ENCODE results near the gene WHRN. TPM values are rescaled to one million over a fixed set of nuclear protein-coding genes. Genes with fewer than 3 reads are reported as not detected.

The WHRN gene
- total RNA-seq, 4 donors from 2014 or later: 0.82 to 4.1 (median 2.3) TPM

DNA sequence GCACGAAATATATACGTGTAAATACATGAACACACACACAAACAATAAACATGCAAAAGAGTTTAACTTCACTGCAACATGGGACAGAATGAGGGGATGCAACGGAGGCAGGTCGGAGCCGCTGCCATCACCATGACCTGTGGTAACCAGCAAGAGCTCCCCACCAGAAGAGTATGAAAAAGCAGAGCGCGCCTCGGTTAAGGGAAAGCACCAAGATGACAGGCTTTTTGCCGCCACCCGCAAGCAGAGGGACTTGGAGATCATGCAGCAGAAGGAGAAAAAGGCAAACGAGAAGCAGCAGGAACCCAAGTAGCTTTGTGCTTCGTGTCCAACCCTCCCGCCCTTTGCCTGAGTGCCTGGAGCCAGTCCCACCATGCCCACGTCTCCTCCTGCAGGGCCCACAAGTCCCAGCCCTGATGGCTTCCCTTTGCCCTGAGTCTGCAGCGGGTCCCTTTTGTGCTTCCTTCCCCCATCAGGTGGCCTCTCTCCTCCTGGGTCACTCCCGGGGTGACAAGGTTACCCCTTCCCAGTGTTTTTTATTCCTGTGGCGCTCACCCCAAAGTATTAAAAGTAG is 13.8 kb downstream of the WHRN start:
- TF ChIP-seq, protein P1, sequence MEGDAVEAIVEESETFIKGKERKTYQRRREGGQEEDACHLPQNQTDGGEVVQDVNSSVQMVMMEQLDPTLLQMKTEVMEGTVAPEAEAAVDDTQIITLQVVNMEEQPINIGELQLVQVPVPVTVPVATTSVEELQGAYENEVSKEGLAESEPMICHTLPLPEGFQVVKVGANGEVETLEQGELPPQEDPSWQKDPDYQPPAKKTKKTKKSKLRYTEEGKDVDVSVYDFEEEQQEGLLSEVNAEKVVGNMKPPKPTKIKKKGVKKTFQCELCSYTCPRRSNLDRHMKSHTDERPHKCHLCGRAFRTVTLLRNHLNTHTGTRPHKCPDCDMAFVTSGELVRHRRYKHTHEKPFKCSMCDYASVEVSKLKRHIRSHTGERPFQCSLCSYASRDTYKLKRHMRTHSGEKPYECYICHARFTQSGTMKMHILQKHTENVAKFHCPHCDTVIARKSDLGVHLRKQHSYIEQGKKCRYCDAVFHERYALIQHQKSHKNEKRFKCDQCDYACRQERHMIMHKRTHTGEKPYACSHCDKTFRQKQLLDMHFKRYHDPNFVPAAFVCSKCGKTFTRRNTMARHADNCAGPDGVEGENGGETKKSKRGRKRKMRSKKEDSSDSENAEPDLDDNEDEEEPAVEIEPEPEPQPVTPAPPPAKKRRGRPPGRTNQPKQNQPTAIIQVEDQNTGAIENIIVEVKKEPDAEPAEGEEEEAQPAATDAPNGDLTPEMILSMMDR (IDR thresholded peaks at IDR 0.05; ENCODE audit: low read depth): no peak

DNA sequence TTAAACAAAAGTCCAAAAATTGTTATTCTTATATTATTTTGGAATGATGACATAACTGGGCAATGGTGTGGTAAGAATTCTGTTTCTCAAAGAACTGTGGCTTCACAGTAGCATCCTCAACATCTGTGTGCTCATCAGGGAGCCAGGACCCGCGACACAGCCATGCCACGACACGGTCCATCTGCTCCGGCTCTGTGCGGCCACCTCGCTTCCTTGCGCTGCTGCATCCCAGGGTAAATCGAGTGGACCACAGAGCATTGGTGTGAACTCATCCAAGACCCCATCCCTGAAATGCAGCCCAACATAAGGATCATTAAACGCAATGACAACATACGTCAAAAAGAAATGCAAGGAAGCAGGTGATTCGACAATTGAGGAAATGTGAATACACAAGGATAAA is 15.3 kb downstream of the WHRN start:
- TF ChIP-seq, protein P1 (IDR thresholded peaks at IDR 0.05; ENCODE audit: low read depth): no peak

DNA sequence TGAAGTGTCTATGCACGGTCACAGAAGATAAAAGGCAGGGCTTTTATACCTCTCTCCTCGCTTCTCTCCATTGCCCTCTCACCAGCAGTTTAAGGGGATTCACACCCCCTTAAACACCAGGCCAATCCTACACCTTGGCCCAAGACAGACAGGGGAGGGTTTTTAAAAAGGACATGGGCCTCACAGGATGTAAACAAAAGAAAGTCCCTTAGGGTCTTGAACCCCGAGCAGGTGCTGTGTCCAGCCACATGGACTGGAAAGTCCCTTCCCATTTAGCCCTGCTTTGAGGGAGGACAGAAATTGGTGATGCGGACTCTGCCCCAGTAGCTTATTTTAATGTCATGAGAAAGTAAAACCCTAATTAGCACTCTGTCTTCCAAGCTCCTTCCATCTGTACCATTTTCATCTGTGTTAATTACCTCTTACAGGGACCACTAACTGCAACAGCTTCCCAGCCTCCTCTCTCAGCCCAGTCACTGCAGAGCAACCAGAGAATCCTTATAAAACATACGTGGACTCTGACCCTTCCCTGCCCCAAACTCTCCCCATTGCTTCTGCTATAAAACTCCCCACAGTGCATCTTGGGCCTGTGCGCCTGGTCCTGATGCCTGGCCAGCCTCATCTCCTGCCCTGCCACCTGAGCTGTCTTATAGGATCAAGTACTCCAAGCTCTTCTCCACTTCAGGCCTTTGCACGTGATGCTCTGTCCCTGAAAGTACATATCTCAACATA is 16.7 kb downstream of the WHRN start:
- TF ChIP-seq, protein P1 (IDR thresholded peaks at IDR 0.05; ENCODE audit: low read depth): no peak

DNA sequence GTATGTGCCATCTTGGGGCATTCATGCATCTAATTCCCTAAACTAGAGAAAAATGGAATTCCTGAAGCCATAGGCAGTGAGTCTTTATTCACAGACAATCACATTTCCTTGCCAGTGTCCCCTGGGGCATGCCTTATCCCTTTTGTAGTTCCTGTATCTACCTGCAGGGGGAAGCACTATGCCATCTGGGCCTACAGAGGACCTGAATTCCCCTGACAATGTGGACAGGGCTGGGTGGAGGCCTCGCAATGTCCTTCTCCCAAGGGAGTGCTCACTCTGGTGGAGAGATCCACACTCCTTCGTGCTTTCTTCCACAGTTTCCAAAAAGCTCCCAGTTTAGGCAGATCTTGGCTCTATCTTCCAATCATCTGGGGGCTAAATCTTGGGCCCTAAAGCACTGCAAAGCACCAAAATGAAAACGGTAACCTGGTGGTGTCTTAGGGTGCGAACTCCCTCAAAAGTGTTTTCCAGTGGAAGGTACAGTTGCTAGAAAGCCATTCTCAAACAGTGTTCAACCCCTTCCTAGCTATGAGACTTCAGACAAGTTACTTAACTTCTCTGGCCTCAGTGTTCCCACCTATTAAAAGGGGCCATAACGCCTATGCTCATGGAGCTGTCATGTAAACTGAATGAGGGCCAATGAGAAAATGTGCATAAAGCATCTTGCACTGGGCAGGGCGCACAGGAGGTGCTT is 17.5 kb downstream of the WHRN start:
- TF ChIP-seq, protein P1 (IDR thresholded peaks at IDR 0.05; ENCODE audit: low read depth): no peak

DNA sequence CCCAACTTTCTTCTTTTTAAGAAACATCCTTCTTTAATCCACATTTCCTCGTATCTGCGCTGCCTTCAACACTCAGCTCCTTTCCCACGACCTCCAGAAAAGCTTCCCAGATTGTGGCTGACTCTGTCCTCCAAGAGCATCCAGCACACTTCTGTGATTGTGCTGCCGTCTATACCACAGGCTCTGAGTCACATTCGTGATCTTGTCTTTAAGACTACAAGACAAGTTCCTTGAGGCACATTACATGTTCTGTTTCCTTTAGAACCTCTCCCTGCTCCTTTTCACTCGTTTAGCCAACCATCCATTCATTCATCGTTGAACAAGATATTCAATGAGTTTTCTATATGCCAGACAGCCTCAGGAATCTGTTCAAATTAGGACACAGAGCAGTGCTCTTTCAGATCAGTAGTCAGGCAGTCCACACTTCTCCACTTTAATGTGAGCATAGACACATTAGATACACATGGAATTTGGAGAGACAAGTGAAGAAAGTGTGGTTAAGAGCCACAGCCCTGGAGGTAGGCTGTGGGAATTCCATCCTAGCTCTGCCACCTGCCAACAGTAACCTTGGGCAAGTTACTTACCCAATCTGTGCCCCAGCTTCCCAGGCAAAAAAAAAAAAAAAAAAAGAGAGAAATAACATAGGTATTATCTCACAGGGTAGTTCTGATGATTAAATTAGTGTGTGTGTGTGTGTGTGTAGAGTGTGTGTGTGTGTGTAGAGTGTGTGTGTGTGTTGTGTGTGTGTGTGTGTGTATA is 18.9 kb downstream of the WHRN start:
- TF ChIP-seq, protein P1 (IDR thresholded peaks at IDR 0.05; ENCODE audit: low read depth): no peak

DNA sequence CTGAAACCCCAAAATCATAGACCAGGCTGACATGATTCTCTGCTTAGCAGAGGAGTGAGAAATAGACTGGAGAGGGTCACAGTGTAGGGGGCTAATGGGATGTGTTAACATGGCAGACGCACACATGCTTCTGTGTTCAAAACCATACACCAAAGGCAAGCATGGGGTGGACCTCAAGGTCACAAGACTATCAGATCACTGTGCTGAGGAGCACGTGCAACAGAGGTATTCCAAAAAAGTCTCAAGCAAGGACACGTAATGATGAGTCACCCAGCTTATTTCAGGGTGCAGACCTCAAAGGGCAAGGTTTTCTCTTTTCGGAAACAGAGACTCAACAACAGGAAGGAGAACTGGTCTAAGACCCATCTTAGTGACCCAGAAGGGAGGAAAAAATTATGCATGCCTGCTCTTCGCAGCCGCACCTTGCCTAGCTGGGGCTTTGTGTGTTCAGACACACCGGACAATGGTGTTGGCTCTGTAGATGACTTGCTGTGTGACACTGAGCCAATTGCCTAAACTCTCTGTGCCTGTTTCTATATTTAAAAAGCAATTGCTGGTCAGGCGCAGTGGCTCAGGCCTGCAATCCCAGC is 20.3 kb downstream of the WHRN start:
- TF ChIP-seq, protein P1 (IDR thresholded peaks at IDR 0.05; ENCODE audit: low read depth): no peak
